H1 (cell line): ENCODE data around the gene USP17L20. TPM values are rescaled to one million over a fixed set of nuclear protein-coding genes. Genes with fewer than 3 reads are reported as not detected.
"Not testable (repeated sequence)": the region's sequence is repeated elsewhere in the genome, so short reads cannot be mapped to it uniquely, and the experiment has no call there.

Experiments
- CTCF ChIA-PET: fragments of 300-600 bp; sonication (Branson Sonifier 250); formaldehyde crosslinking; loops from one replicate; lab custom pipeline; 2021; ENCODE audit not compliant: partially characterized antibody; lab: Charles Lee
- POLR2A ChIA-PET: fragments of 300-600 bp; sonication (Branson Sonifier 250); formaldehyde crosslinking; loops from one replicate; lab custom pipeline; 2021; ENCODE audit warnings: inconsistent platforms; ENCODE audit not compliant: partially characterized antibody; lab: Charles Lee
- DNase-seq, 2 experiments: peaks; one replicate each; pipeline versions ENCODE4 v3.0.0 to v3.0.0-alpha.2; 2010 to 2022; ENCODE audit warnings: low spot score in 2 of 2, low read depth in 1 of 2, mixed read lengths in 1 of 2
- FAIRE-seq: peaks from 2 replicates; lab custom pipeline; 2011; peaks lifted over from hg19 to GRCh38; lab: Jason Lieb, UNC
- H2AFZ ChIP-seq: 2 replicates; pipeline ENCODE4 v1.8.1; 2012; ENCODE audit warnings: low read length, inconsistent platforms
- H2AK5ac ChIP-seq: 2 replicates; pipeline ENCODE4 v1.6.1; 2013; ENCODE audit warnings: low read depth, low read length
- H2BK120ac ChIP-seq: replicated peaks from 2 replicates; pipeline ENCODE3; 2013; ENCODE audit warnings: low read depth, low read length, inconsistent platforms
- H2BK12ac ChIP-seq: 2 replicates; pipeline ENCODE4 v1.6.1; 2013; ENCODE audit warnings: low read depth, low read length
- H2BK15ac ChIP-seq: 2 replicates; pipeline ENCODE4 v1.6.1; 2013; ENCODE audit warnings: low read length
- H2BK20ac ChIP-seq: 2 replicates; pipeline ENCODE4 v1.6.1; 2013; ENCODE audit warnings: low read length
- H2BK5ac ChIP-seq: 2 replicates; pipeline ENCODE4 v1.6.1; 2013; ENCODE audit warnings: low read depth, low read length
- H3K14ac ChIP-seq: 2 replicates; pipeline ENCODE4 v1.6.1; 2013; ENCODE audit warnings: inconsistent platforms; ENCODE audit not compliant: insufficient read length
- H3K18ac ChIP-seq: 2 replicates; pipeline ENCODE4 v1.6.1; 2013; ENCODE audit warnings: low read length; ENCODE audit errors: extremely low read depth
- H3K23ac ChIP-seq: 2 replicates; pipeline ENCODE4 v1.6.1; 2013; ENCODE audit warnings: inconsistent platforms; ENCODE audit not compliant: insufficient read length
- H3K23me2 ChIP-seq: 2 replicates; pipeline ENCODE4 v1.6.1; 2013; ENCODE audit warnings: low read depth, low read length
- H3K27ac ChIP-seq: 2 replicates; pipeline ENCODE4 v1.6.1; 2011; ENCODE audit warnings: low read depth, low read length, inconsistent platforms
- H3K27me3 ChIP-seq, 4 experiments: replicated peaks in 1 of 4; 1 replicate in 1 of 4; 2 replicates in 3 of 4; pipeline versions ENCODE4 v1.6.1 to v1.8.1; 2011 to 2013; ENCODE audit warnings: low read length in 3 of 4, mild to moderate bottlenecking in 3 of 4, inconsistent platforms in 2 of 4, mixed read lengths in 2 of 4, moderate library complexity in 1 of 4; ENCODE audit not compliant: control insufficient read depth in 3 of 4, insufficient read depth in 3 of 4; ENCODE audit errors: extremely low read depth in 1 of 4
- H3K36me3 ChIP-seq, 4 experiments: 2 replicates each; pipeline versions ENCODE4 v1.6.1 to v1.8.1; 2011 to 2013; ENCODE audit warnings: mild to moderate bottlenecking in 4 of 4, low read length in 3 of 4, moderate library complexity in 2 of 4, control low read depth in 1 of 4, inconsistent platforms in 1 of 4; ENCODE audit not compliant: insufficient read depth in 4 of 4, control insufficient read depth in 2 of 4
- H3K4ac ChIP-seq: replicated peaks from 2 replicates; pipeline ENCODE3; 2013; ENCODE audit warnings: low read length, low read depth, mixed read lengths, inconsistent platforms; ENCODE audit not compliant: insufficient read length
- H3K4me1 ChIP-seq, 4 experiments: replicated peaks in 1 of 4; 1 replicate in 1 of 4; 2 replicates in 3 of 4; pipeline versions ENCODE4 v1.6.1 to v1.8.1; 2011 to 2013; ENCODE audit warnings: low read length in 3 of 4, inconsistent platforms in 2 of 4, mixed read lengths in 1 of 4; ENCODE audit not compliant: insufficient read depth in 4 of 4, control insufficient read depth in 3 of 4
- H3K4me2 ChIP-seq, 2 experiments: 2 replicates each; pipeline versions ENCODE4 v1.6.1 to v1.8.1; 2011 to 2013; ENCODE audit warnings: low read depth in 2 of 2, low read length in 2 of 2, control low read depth in 1 of 2, inconsistent platforms in 1 of 2, mild to moderate bottlenecking in 1 of 2; ENCODE audit not compliant: insufficient read depth in 1 of 2
- H3K4me3 ChIP-seq, 4 experiments: fragments of 200-600, 300-600 bp in 1 of 4; sonication (generic), shearing (Covaris generic), sonication (Bioruptor Twin) in 1 of 4; 2 replicates each; pipeline versions ENCODE4 v1.5.1 to v1.8.1; 2011 to 2016; ENCODE audit warnings: low read length in 4 of 4, low read depth in 3 of 4, control low read depth in 2 of 4, inconsistent platforms in 2 of 4, mild to moderate bottlenecking in 2 of 4, mixed read lengths in 1 of 4, moderate library complexity in 1 of 4; ENCODE audit not compliant: insufficient read depth in 2 of 4; ENCODE audit errors: extremely low read depth in 1 of 4
- H3K56ac ChIP-seq: replicated peaks from 2 replicates; pipeline ENCODE3; 2013; ENCODE audit warnings: low read depth, mild to moderate bottlenecking, mixed read lengths, low read length, inconsistent platforms; ENCODE audit not compliant: insufficient read length
- H3K79me1 ChIP-seq: 2 replicates; pipeline ENCODE4 v1.6.1; 2013; ENCODE audit warnings: low read depth, low read length, control low read depth
- H3K79me2 ChIP-seq, 2 experiments: 2 replicates each; pipeline versions ENCODE4 v1.6.1 to v1.8.1; 2012 to 2013; ENCODE audit warnings: low read length in 2 of 2, mild to moderate bottlenecking in 2 of 2, inconsistent platforms in 1 of 2; ENCODE audit not compliant: insufficient read depth in 2 of 2, control insufficient read depth in 1 of 2
- H3K9ac ChIP-seq, 4 experiments: replicated peaks in 1 of 4; 1 replicate in 1 of 4; 2 replicates in 3 of 4; pipeline versions ENCODE4 v1.6.1 to v1.8.1; 2011 to 2013; ENCODE audit warnings: low read depth in 3 of 4, low read length in 3 of 4, control low read depth in 2 of 4, mild to moderate bottlenecking in 2 of 4, moderate library complexity in 2 of 4, inconsistent platforms in 1 of 4; ENCODE audit errors: extremely low read depth in 1 of 4
- H3K9me3 ChIP-seq, 2 experiments: 2 replicates each; pipeline versions ENCODE4 v1.6.1 to v1.8.1; 2012 to 2013; ENCODE audit warnings: mild to moderate bottlenecking in 2 of 2, moderate library complexity in 2 of 2, control low read depth in 1 of 2, inconsistent platforms in 1 of 2, low read depth in 1 of 2, low read length in 1 of 2, mixed read lengths in 1 of 2; ENCODE audit not compliant: insufficient read depth in 2 of 2
- H4K20me1 ChIP-seq, 2 experiments: replicated peaks in 1 of 2; 2 replicates each; pipeline versions ENCODE3 to v1.8.1; 2011 to 2013; ENCODE audit warnings: inconsistent platforms in 2 of 2, low read length in 2 of 2, mild to moderate bottlenecking in 1 of 2; ENCODE audit not compliant: insufficient read depth in 2 of 2, control insufficient read depth in 1 of 2
- H4K5ac ChIP-seq: 2 replicates; pipeline ENCODE4 v1.6.1; 2013; ENCODE audit warnings: low read length, low read depth, mixed read lengths, inconsistent platforms; ENCODE audit not compliant: insufficient read length
- H4K8ac ChIP-seq: 2 replicates; pipeline ENCODE4 v1.8.0; 2013; ENCODE audit warnings: mild to moderate bottlenecking, moderate library complexity, low read length, inconsistent platforms; ENCODE audit not compliant: insufficient read depth; ENCODE audit errors: extremely low read depth
- H4K91ac ChIP-seq: replicated peaks from 2 replicates; pipeline ENCODE3; 2013; ENCODE audit warnings: low read length, mixed read lengths, inconsistent platforms; ENCODE audit not compliant: insufficient read length
- WGBS, 2 experiments: shearing (Covaris generic) in 1 of 2; methylation state at CpG; one replicate each; pipeline versions ENCODE4 v1.1.6 to v1.1.7; 2013 to 2015; ENCODE audit warnings: low lambda C conversion rate in 2 of 2, mixed read lengths in 2 of 2, inconsistent platforms in 1 of 2, low coverage in 1 of 2, missing lambda C conversion rate in 1 of 2; ENCODE audit not compliant: insufficient replicate concordance in 2 of 2, insufficient coverage in 1 of 2, insufficient read length in 1 of 2; ENCODE audit errors: extremely low coverage in 1 of 2, missing lambda C conversion rate in 1 of 2; 5-methylcytosine and 5-hydroxymethylcytosine counted together
- polyA plus RNA-seq, 7 experiments: library from polyadenylated mRNA; depleted of rRNA in 3 of 7; stranded (reverse) in 5 of 7; unstranded in 2 of 7; fragments of >200 nt in 5 of 7; fragments of 200-250 nt in 2 of 7; gene quantifications; 1 replicate in 5 of 7; 2 replicates in 1 of 7; 4 replicates in 1 of 7; pipeline versions ENCODE4 v1.2.1 to v1.2.3, GENCODE V29; 2011 to 2013; ENCODE audit warnings: missing spikeins in 2 of 7, mixed read lengths in 2 of 7
- total RNA-seq: library from RNA; stranded (reverse); fragmentation: NEBNext Ultra II Directional; extraction: Animal tissue kit (Norgen Biotek cat#: 25700); gene quantifications from 2 replicates; pipeline ENCODE4 v1.2.1, GENCODE V29; 2021

The USP17L20 gene
- total and polyA plus RNA-seq, 2 of the 8 experiments (the other 6 are each of a cell fraction or from before 2014, with no cell fraction given): not detected

GRCh38 chr4:9262572-9262971 is 4.6 kb downstream of the USP17L20 start, which contains the start of gene USP17L21:
Gene USP17L21 (plus strand): TSS chr4:9262872. CDS start chr4:9262872, 0 bp downstream.
- FAIRE-seq, H3K27me3 ChIP-seq, H2AK5ac ChIP-seq, H3K23ac ChIP-seq, H4K91ac ChIP-seq, H4K20me1 ChIP-seq, H3K27ac ChIP-seq, H3K4me2 ChIP-seq, H3K4ac ChIP-seq, H3K79me2 ChIP-seq, H4K5ac ChIP-seq, H2BK12ac ChIP-seq, H3K14ac ChIP-seq, H2BK15ac ChIP-seq, POLR2A ChIA-PET, H3K36me3 ChIP-seq, H3K9me3 ChIP-seq, H3K18ac ChIP-seq, H3K56ac ChIP-seq, CTCF ChIA-PET, H2AFZ ChIP-seq, H4K8ac ChIP-seq, H3K4me3 ChIP-seq, H3K23me2 ChIP-seq, H2BK5ac ChIP-seq, H3K9ac ChIP-seq, H2BK20ac ChIP-seq, H2BK120ac ChIP-seq, DNase-seq, H3K79me1 ChIP-seq, H3K4me1 ChIP-seq: not testable (repeated sequence)
- WGBS, 2 experiments: no CpG with 5 or more reads among the region's 13 CpGs

GRCh38 chr4:9267319-9267718 is 9.4 kb downstream of the USP17L20 start, which contains the start of gene USP17L22:
Gene USP17L22 (plus strand): TSS chr4:9267619. CDS start chr4:9267619, 0 bp downstream.
- H3K79me2 ChIP-seq, CTCF ChIA-PET, H3K79me1 ChIP-seq, H3K4me2 ChIP-seq, FAIRE-seq, DNase-seq, H2BK12ac ChIP-seq, H3K23ac ChIP-seq, H2BK120ac ChIP-seq, H4K5ac ChIP-seq, H2BK20ac ChIP-seq, H3K4me1 ChIP-seq, H2BK15ac ChIP-seq, H3K23me2 ChIP-seq, H3K18ac ChIP-seq, H3K36me3 ChIP-seq, H3K27me3 ChIP-seq, H4K20me1 ChIP-seq, H4K91ac ChIP-seq, H3K27ac ChIP-seq, H2BK5ac ChIP-seq, H3K4ac ChIP-seq, H3K56ac ChIP-seq, H4K8ac ChIP-seq, POLR2A ChIA-PET, H3K14ac ChIP-seq, H2AFZ ChIP-seq, H3K9me3 ChIP-seq, H3K9ac ChIP-seq, H2AK5ac ChIP-seq, H3K4me3 ChIP-seq: not testable (repeated sequence)
- WGBS, 2 experiments: no CpG with 5 or more reads among the region's 15 CpGs
